H54 (cell line): ENCODE data around the gene CISH.
A peak's percentile ranks its signal among the peaks of the same experiment; 100 is the strongest.

ENCODE experiments used
- DNase-seq: peaks from one replicate; pipeline ENCODE4 v3.0.0; 2011; ENCODE audit warnings: low spot score, mixed read lengths; ENCODE audit not compliant: insufficient read length
- FAIRE-seq: peaks from 3 replicates; lab custom pipeline; 2011; peaks lifted over from hg19 to GRCh38; lab: Jason Lieb, UNC
- POLR2A ChIP-seq: IDR thresholded peaks from 2 replicates; pipeline ENCODE4 v1.6.1; 2011; ENCODE audit warnings: low read depth, mild to moderate bottlenecking, low read length

Gene CISH

DNA sequence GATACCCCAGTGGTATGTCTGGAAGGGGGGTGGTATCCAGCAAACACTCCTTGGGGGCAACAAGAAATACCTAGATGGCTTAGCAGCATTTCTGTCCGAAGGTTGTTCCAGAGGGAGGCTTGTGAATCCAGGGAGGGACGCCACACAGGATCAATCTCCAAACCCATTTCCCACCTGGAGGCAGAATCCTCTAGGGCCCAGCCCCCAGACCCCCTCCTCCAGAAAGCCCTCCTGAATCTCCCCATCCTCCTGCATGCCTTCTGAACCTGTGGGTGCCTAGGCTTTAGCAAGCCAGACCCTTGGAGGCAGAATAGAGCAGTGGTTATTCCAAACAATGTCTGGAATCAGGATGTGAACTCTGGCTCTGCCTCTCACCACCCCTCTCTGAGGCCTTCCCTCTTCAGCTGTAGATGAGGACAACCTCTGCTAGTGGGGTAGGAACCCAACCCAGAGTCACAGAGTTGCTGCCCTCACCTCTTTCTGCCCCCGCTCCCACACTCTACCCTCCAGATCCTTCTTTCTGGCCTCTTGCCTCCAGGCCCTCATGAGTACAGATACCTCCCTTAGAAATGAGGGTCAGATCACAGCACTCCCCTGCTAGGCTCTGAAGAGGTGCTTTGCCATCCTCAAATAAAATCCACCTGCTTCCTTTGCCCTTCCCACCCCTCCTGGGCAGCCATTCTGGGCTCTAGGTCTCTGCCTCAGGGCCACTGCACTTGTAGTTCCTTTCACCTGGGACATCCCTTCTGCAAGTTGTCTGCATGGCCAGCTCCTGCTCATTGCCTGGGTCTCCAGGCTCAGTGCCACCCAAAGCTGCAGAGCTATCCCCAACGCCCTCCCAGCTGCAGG is 8.1 kb downstream of the CISH start:
- no peak for DNase-seq
- FAIRE-seq: no peak
- TF ChIP-seq POLR2A: no peak

DNA sequence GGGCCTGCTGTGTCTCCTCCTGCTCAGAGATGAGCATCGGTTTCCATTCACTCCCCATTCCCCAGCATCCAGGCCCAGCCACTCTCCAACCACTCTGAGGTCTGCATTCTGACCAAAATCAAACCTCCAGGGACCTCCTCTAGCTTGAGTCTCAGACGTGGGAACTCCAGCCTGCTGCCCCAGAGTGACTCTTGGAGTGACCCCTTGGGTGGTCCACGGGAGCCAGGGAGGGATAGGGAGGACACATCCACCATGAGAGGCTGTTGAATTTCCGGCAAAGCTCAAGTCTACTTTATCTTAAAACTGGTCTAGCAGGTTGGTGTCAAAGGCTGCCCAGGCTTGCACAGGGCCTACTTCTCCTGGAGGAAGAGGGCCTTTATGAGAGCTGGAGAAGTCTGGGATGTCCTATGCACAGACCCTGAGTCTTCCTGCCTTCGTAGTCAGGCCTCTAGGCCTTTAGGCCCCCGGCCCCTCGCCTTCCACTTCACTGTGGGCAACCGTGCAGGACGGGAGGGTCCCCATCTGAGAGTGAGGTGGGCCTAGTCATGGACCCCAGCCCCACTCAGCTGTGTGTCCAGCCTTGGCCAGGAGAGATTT is 8.9 kb downstream of the CISH start:
- DNase-seq (no peak), FAIRE-seq (no peak)
- TF ChIP-seq POLR2A: no peak

DNA sequence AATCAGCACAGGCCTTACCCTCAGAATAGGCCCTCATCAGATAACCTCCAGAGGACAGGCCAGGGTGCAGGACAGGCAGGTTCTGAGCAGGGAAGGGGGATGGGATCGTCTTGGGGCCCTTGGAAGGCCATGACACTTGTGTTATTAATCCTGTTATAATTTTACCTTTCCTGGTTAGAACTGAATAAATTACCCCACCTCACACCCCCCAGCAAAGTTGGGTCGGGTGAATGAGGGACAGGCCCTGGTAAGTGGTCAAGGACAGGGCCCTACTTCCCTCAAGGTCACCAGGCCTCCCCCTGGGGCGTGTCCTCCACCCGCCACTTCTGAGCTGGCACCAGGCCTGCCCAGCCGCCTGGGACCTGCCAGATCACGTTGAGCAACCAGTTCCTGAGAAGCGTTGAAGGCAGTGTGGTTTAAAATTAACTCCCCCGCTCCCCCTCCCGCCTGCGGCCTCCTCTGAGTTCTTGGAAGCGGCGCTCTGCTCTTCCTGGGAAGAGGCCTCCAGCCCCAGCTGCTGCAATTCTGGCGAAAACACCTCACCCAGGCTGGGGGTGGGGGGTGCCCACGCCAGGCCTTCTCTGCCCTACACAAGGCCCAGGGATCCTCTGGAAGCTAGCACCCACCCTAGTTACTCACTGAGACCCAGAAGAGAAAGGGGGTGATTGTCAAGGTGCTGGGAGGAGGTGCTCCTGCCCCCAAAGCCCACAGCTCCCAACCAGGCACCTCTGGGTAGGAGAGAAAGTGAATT is 10.6 kb downstream of the CISH start:
- FAIRE-seq (peak; percentile 55), DNase-seq (peak; percentile 84)
- TF ChIP-seq POLR2A: no peak

DNA sequence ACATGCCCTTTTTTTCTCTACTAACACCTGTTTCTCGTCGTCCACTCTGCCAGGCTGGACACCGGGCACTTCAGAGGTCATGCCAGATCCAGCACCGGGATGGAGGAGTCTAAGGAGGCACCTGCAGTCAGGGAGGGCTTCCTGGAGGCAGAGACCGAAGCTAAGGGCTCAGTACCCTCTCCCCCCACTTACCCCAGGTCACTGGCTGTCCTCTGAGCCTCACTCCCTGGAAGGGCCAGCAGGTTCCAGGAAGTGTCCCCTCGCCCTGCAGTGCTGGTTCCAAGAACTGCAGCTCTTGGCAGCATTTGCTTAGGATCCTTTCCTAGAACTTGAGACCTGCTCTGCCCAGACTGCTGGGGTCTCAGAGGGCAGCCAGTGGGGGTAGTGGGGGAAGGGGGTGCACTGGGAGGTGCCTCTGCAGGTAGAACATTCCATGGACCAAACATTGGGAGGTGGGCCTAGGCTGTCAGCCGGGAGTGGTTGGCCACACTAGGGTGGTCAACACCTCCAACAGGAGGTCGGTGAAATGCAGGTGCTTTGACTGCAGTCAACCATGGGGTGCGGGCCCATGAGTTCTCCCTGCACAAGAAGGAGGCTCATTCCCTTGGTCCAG is 11.3 kb downstream of the CISH start:
- no peak for FAIRE-seq
- no peak for DNase-seq
- TF ChIP-seq POLR2A: no peak

DNA sequence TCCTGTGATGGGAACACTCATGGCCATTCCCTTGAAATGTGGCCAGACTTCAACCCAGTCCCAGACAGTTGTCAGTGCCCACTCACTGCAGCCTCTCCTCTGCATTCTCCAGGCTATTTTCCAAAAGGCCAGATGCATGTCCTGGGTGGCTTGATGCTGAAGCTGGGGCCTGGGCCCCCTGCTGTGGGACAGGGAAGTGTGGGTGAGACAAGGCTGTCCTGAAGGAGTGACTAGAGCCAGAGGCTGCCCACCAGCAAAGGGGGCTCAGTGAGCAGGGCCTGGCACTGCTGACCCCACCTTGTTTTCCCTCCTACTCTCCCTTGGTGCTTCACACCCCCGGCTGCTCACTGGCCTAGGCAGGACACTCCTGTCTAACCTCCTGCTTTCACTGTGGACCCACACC is 11.9 kb downstream of the CISH start:
- DNase-seq: no peak
- no peak for FAIRE-seq
- TF ChIP-seq POLR2A: no peak

DNA sequence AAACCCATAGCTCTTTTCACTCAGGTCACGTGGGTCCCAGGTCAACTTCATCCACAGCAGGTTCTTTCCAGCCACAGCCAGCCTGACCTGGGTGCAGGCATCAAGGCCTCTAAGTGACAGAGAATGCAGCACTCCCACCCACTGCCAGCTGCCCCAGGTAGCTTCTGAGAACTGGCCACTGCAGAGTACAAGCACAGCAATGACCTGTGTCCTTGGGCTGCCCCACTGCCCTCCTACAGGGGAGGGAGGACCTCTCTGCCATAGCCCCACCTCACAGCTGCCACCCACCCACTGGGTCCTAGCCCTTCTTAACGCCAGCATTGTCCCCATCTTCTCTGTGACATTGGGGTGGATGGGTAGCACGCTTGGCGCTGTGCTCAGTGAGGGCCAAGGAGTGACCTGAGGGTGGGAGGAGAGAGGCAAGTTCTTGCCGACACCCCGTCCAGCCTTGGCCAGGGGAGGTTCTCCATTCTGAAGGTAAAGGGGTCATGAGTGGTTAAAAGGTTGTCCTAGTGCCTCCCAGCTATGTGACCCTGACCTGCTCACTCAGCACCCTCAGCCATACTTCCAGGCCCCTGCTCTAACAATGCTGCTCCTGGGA is 12.4 kb downstream of the CISH start:
- DNase-seq: no peak
- no peak for FAIRE-seq
- TF ChIP-seq POLR2A: no peak

DNA sequence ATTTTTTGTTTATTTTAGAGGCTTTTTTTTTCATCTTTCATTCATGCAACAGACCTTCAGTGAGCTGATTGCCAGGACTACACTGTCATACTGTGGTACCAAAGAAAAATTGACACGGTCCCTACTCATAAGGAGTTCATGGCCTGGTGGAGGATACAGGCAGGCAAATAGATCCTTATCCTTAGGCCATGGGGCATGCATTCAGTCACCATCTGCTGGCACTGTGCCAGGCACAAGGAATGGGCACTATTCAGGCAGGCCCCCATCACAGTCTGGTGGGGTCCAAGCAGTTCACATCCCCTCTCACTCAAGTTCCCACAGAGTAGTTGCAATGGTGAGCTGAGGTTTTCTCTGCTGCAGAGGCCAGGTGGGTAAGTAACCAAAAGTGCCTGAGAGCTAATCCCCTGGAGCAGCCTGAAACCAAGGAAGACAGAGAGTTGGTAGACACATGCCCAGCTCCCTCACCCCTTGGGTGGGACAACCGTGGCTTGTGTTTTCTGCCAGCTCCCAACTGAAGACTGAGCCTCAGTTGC is 17.3 kb downstream of the CISH start:
- TF ChIP-seq POLR2A: no peak
- no peak for FAIRE-seq
- no peak for DNase-seq

DNA sequence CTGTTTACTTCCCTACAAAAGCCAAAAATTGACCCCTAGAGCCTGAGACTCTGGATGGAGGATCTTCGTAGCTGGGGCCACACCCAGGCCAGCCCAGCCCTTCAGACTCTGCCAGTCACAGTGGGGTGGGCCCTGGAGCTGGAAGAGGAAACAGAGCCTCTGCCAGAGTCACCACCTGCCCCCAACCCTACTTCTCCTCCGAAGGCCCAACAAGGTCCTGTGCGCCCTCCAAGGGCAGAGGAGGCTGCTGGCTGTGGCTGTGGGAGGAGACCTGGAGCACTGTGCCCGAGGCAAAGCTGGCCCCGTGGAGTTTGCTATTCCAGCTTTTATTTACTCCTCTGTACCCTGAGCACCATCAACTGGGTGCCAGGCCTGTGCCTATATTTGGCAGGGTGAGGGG is 19.0 kb downstream of the CISH start:
- FAIRE-seq (no peak), DNase-seq (no peak)
- TF ChIP-seq POLR2A: no peak

DNA sequence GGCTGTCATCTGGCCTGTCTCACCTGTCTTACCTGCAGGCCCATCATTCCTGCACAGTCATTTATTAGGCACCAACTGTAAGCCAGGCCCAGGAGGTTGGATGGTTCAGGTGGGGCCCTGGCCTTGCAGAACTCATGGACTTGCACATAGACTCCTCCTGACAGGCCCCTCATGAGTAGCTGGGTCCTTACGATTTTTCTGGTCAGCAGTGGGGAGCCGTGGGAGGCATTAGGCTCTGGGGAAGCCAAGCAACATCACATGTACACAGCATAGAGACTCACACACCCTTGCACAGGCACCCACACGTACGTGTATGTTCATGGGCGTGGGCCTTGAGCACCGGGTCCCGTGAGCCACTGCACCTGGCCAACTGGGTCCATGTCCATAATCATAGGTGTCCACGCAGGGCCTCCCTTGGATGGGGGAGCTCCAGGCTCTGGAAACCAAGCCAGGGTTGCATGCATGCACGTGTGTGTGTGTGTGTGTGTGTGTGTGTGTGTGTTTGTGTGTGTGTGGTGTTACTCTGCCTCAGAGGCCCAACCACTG is 20.3 kb downstream of the CISH start:
- FAIRE-seq: no peak
- TF ChIP-seq POLR2A: no peak
- no peak for DNase-seq

DNA sequence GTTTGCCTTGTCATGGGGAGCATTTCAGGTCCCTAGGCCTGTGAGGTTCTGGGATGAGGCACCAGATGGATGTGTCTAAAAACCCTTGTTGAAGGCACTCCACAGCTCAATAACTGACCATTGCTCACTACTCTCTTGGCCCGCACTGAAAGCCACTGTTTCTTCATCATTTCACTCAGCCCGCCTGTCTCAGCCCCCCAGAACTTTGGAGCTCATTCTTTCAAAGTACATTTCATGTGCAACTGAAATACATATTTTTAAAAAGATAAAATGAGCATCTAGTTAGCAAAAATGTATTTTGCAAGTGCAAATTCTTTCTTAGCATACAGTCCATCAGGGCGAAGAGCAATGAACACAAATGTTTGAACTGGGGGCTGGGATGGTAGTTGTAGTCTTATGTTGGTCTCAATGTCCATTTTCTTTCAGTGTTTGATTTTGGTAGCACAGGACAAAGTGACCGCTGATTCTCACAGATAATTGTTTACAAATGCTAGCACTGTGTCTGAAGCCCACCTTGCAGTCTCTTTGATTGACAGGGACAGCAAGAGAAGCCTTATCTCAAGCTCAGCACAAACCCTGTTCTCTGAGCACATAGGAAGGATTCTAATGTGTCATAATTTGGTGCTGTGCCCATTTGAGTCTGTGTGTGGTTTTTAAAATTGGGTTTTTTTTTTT is 22.7 kb downstream of the CISH start:
- no peak for DNase-seq
- FAIRE-seq: no peak
- no peak for TF ChIP-seq POLR2A

DNA sequence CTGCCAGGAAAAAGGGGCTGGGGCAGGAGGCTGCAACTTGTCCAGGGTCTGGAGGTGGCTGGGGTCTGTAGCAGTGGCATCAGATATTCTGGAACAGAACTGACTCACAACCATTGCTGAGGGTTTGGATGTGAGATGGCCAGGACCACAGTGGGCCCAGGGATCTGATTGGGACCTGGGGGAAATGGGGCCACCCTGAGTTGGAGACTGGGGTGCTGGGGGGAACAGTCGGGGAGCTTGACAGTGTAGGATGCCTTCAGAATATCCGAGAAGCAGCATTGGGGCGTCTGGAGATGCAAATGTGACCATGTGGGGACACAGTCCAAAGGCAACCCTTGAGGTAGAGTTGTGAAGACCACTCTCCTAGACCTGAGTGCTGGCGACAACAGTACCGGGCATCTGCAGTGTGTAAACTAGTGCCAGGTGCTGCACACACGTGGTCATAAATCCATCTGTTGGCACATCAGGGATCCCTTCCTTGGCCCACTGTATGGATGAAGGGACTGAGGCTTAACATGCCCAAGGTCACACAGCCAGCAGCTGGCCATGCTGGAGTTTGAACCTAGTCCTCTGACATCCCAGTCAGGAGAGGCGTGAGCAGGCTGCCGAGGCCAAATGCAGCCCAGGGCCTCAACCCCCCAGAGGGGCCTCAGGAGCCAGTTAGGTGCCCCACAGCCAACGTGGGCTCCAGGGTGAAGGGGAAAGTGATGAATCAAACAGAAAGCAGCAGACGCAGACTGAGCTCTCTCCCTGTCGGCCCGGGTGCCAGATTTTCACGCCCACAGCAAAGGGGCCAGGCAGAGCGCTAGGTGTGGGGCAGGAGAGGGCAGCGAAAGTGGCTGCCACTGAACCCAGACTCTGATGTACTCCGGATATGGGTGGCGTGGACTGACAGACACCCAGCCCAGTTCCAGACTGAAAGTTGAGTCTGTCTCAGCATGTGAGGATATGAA is 23.5 kb downstream of the CISH start:
- no peak for TF ChIP-seq POLR2A
- FAIRE-seq (no peak), DNase-seq (no peak)

DNA sequence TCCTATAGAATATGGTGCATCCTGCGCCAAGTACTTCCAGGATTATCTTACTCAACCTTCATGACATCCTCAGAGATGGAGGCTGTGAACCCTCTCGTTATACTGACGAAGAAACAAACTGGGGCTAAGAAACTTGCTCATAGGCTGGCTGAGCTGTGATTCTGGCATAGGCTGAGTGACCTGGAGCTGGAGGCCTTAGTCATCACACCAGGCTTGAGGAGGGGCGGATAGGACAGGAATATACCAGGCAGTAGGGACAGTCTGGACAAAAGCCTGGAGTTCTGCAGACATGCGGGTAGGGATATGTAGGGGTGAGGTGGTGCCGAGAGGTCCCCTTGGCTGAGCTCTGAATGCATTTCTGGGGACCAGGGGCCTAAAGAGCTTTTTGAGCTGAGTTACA is 24.2 kb downstream of the CISH start:
- no peak for TF ChIP-seq POLR2A
- no peak for FAIRE-seq
- peak; percentile 35 for DNase-seq

DNA sequence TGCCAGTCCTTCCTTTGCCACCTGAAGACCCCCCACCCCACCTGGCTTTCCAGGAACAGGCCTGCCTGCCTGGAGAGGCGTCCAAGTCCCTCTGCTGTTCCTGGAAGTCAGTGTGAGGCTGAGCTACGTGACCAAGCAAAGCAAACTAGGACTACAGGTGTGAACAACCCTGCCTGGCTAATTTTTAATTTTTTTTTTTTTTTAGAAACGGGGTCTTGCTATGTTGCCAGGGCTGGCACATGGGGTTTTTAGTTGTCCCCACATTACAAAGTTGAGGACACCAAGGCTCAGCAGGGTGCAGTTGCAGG is 24.9 kb downstream of the CISH start:
- DNase-seq (no peak), FAIRE-seq (no peak)
- TF ChIP-seq POLR2A: no peak
